OCI-LY3 (cell line): Measurements from ENCODE around the gene PNKP.

Source experiments
- H2AFZ ChIP-seq: fragments of 200-600, 300-600 bp; shearing (Covaris generic); 2 replicates; pipeline ENCODE4 v1.6.0; 2014; ENCODE audit warnings: antibody characterized with exemption, low read depth, low read length
- H3K27ac ChIP-seq: fragments of 200-600, 300-600 bp; sonication (generic); 2 replicates; pipeline ENCODE4 v1.5.1; 2014; ENCODE audit warnings: mild to moderate bottlenecking, low read length, moderate library complexity, mixed read lengths
- H3K27me3 ChIP-seq: fragments of 200-600, 300-600 bp; sonication (generic); 2 replicates; pipeline ENCODE4 v1.6.1; 2014; ENCODE audit warnings: low read depth, low read length, mixed read lengths
- H3K36me3 ChIP-seq: fragments of 200-600, 300-600 bp; sonication (generic); replicated peaks from 2 replicates; pipeline ENCODE3; 2014; ENCODE audit warnings: low read depth, low read length, mixed read lengths
- H3K4me1 ChIP-seq: fragments of 300-600, 200-600 bp; sonication (generic); 2 replicates; pipeline ENCODE4 v1.6.1; 2014; ENCODE audit warnings: low read length, mixed read lengths
- H3K4me2 ChIP-seq: fragments of 200-600, 300-600 bp; sonication (generic); 2 replicates; pipeline ENCODE4 v1.6.1; 2014; ENCODE audit warnings: low read length, mixed read lengths
- H3K4me3 ChIP-seq: fragments of 300-600, 200-600 bp; sonication (generic); 2 replicates; pipeline ENCODE4 v1.5.1; 2014; ENCODE audit warnings: antibody characterized with exemption, mild to moderate bottlenecking, low read length, moderate library complexity
- H3K79me2 ChIP-seq: fragments of 300-600, 200-600 bp; shearing (Covaris generic); 2 replicates; pipeline ENCODE4 v1.6.1; 2014; ENCODE audit warnings: mild to moderate bottlenecking, low read length, mixed read lengths
- H3K9ac ChIP-seq: fragments of 300-600, 200-600 bp; shearing (Covaris generic); 2 replicates; pipeline ENCODE4 v1.6.0; 2014; ENCODE audit warnings: mild to moderate bottlenecking, low read length, moderate library complexity
- H3K9me3 ChIP-seq: fragments of 200-600, 300-600 bp; shearing (Covaris generic); 2 replicates; pipeline ENCODE4 v1.6.1; 2014; ENCODE audit warnings: low read length, mixed read lengths; ENCODE audit not compliant: insufficient read depth
- H4K20me1 ChIP-seq: fragments of 200-600, 300-600 bp; sonication (generic); 2 replicates; pipeline ENCODE4 v1.6.1; 2016; ENCODE audit warnings: low read length, mixed read lengths; ENCODE audit not compliant: insufficient read depth
- EZH2phosphoT487 ChIP-seq: fragments of 200-600 bp; shearing (Covaris generic); IDR thresholded peaks from 2 replicates; pipeline ENCODE4 v1.6.1; 2018; ENCODE audit warnings: antibody characterized with exemption, mixed run types, low read depth
- TF ChIP-seq, protein P1 (sequence below): fragments of 200-600, 300-600 bp; sonication (generic); IDR thresholded peaks from 2 replicates; pipeline ENCODE4 v1.5.1; 2014; ENCODE audit warnings: antibody characterized with exemption, low read length, low read depth

Gene PNKP

DNA sequence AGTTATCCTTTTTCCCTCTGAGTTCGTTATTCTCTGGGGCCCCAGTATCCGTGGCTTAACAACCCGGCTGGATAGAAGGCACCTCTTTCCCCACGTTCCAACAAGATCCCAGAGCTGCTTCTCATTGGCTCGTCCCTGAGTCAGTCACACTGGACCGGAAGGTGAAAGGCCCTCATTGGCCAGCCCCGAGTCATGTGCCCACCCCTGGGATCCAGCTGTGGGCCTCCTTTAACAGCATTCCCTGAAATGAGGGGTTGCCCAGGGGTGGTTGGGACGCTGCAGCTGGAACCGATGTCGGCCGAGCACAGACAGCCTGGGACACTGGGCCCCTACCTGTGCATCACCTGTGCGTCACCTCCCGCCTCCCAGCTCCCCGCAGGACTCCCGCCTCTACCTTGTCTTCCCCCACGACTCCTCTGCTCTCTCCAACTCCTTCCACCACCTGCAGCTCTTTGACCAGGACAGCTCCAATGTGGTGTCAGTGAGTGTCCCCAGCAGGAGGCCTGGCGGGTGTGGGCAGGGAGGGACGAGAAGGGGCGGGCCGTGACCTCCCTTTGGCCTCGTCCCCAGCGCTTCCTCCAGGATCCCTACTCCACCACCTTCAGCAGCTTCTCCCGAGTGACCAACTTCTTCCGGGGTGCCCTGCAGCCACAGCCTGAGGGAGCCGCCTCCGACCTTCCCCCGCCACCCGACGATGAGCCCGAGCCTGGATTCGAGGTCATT is 14.5 kb upstream of the PNKP start:
- Histone ChIP-seq H3K9me3 (no peaks in the 10 kb centered on the region), H4K20me1 (no peaks in the 10 kb centered on the region; the same call in 1 of the 2 replicates), H3K36me3 (peaks cover 63% of the 10 kb centered on the region), H3K27me3 (no peaks in the 10 kb centered on the region), H3K79me2 (peaks cover 11% of the 10 kb centered on the region), H3K27ac (no peak overlapping the region), H3K9ac (no peak overlapping the region), H2AFZ (no peak overlapping the region), H3K4me2 (no peak overlapping the region), H3K4me1 (peaks cover 13% of the 10 kb centered on the region), H3K4me3 (no peak overlapping the region)
- TF ChIP-seq, protein P1, sequence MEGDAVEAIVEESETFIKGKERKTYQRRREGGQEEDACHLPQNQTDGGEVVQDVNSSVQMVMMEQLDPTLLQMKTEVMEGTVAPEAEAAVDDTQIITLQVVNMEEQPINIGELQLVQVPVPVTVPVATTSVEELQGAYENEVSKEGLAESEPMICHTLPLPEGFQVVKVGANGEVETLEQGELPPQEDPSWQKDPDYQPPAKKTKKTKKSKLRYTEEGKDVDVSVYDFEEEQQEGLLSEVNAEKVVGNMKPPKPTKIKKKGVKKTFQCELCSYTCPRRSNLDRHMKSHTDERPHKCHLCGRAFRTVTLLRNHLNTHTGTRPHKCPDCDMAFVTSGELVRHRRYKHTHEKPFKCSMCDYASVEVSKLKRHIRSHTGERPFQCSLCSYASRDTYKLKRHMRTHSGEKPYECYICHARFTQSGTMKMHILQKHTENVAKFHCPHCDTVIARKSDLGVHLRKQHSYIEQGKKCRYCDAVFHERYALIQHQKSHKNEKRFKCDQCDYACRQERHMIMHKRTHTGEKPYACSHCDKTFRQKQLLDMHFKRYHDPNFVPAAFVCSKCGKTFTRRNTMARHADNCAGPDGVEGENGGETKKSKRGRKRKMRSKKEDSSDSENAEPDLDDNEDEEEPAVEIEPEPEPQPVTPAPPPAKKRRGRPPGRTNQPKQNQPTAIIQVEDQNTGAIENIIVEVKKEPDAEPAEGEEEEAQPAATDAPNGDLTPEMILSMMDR: no peak

DNA sequence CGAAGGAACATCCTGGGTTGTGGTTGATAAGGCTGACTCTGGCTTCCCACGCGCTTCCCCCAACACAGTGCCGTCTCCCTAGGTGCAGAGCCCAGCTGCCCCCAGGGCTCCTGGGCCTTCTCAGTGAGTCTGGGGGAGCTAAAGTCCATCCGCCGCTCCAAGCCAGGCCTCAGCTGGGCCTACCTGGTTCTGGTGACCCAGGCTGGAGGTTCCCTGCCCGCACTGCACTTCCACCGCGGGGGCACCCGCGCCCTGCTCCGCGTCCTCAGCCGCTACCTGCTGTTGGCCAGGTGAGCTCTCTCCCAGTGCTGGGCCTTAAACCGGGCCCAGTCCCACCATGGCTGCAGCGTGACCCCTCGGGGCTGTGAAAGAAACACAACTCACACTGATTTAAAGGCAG is 13.8 kb upstream of the PNKP start:
- peaks cover 13% of the 10 kb centered on the region for H3K4me1 ChIP-seq
- no peak overlapping the region for H3K9ac ChIP-seq
- TF ChIP-seq, protein P1: no peak
- no peak for TF ChIP-seq EZH2phosphoT487
- H3K79me2 ChIP-seq: peaks cover 13% of the 10 kb centered on the region
- H3K36me3 ChIP-seq: peaks cover 59% of the 10 kb centered on the region
- H3K27ac ChIP-seq: no peak overlapping the region
- no peaks in the 10 kb centered on the region; the same call in 1 of the 2 replicates for H4K20me1 ChIP-seq
- H3K9me3 ChIP-seq: no peaks in the 10 kb centered on the region
- no peak overlapping the region for H3K4me2 ChIP-seq
- H3K27me3 ChIP-seq: no peaks in the 10 kb centered on the region
- no peak overlapping the region for H2AFZ ChIP-seq
- H3K4me3 ChIP-seq: no peak overlapping the region

DNA sequence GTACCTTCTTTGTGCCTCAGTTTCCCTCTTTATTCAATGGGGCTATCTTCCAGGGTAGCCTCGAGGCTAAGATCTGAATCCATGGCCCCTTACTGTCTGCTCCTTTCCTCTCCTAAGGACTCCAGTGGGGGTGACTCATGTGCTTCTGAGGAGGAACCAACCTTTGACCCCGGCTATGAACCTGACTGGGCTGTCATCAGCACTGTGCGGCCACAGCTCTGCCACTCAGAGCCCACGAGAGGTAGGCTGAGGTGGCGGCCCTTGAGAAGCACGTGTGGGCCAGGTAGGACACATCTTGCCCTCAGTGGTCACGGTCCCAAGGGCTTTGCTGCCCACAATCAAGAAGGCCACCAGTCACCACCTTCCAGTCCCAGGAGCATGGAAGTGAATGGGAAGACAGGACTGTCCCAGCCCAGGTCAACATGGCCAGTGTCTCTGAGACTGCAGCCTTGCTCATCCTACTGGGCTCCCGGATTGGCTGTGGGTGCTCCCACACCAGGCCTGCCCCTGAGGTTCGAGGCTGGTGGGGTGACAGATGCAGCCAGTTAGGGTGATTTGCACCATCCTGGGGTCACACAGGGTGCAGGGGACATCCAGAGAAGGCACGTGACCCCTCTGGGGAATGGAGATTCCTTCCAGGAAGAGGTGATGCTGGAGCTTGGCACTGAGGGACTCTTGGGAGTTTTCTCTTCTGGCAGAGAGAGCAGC is 12.9 kb upstream of the PNKP start:
- peaks cover 58% of the 10 kb centered on the region for H3K36me3 ChIP-seq
- no peak overlapping the region for H3K9ac ChIP-seq
- H3K9me3 ChIP-seq: no peaks in the 10 kb centered on the region
- no peak overlapping the region for H3K4me3 ChIP-seq
- peaks cover 18% of the 10 kb centered on the region for H3K4me1 ChIP-seq
- TF ChIP-seq, protein P1: no peak
- TF ChIP-seq EZH2phosphoT487: no peak
- H4K20me1 ChIP-seq: no peaks in the 10 kb centered on the region; the same call in 1 of the 2 replicates
- H3K79me2 ChIP-seq: peaks cover 22% of the 10 kb centered on the region
- no peak overlapping the region for H3K27ac ChIP-seq
- no peak overlapping the region for H2AFZ ChIP-seq
- H3K4me2 ChIP-seq: no peak overlapping the region
- H3K27me3 ChIP-seq: no peaks in the 10 kb centered on the region

DNA sequence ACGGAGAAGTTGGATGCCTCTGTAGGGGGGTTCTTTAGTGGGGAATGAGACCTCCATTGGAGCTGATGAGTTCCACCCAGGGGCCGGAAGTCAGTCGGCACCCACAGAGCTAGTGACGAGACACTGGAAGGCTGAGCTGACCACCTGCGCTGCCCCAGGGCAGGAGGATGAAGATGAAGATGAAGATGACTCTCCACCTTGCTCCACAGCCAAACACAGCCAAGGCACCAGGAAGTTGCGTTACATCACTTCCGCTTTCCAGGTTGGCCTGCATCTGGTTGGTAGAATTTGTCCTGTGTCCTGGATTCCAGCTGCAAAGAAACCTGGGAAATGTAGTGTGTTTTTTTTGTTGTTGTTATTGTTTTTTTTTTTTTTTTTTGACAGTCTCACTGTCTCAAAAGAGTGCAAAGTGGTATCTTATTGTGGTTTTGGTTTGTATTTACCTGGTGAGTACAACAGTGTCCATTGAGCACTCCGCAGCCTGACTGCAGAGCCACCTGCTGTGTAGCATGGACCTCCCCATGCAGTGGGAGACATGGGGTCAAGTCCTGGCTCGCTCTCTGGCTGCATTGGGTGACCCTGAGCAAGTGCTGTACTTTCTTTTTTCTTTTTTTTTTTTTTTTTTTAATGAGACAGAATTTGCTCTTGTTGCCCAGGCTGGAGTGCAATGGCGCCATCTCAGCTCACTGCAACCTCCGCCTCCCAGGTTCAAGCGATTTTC is 12.0 kb upstream of the PNKP start:
- H4K20me1 ChIP-seq: no peaks in the 10 kb centered on the region; the same call in 1 of the 2 replicates
- TF ChIP-seq, protein P1: no peak
- no peak for TF ChIP-seq EZH2phosphoT487
- peak overlapping the region; percentile 85; the same call in 1 of the 2 replicates for H3K27ac ChIP-seq
- no peaks in the 10 kb centered on the region for H3K27me3 ChIP-seq
- no peak overlapping the region for H3K4me3 ChIP-seq
- peaks cover 52% of the 10 kb centered on the region for H3K36me3 ChIP-seq
- H3K4me1 ChIP-seq: peaks cover 20% of the 10 kb centered on the region
- no peak overlapping the region for H3K9ac ChIP-seq
- peaks cover 31% of the 10 kb centered on the region for H3K79me2 ChIP-seq
- H3K9me3 ChIP-seq: no peaks in the 10 kb centered on the region
- H2AFZ ChIP-seq: no peak overlapping the region
- 0 out of 2 replicates have a peak overlapping the region, but pooled peaks have one; percentile 85 for H3K4me2 ChIP-seq
